ENCODE data around the gene PRKCA.

DNA sequence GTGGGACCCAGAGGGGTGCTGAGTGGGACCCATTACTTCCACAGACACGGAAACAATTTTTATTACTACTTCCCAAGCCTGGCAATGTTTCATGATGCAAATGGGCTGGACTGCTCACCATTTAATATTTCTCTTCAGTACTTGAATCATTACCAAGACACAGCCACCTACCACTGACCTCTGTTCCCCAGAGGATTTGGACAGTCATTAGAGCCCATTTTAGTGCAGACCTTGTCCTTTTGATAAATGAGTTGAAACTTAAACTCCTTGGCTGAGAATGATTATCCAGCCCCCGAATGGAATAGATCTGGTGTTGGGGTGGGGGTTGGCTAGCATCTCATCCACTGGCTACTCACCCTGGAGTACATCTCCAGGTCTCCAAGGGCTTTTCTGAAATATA, 39.6 kb upstream of the PRKCA start:
- TF ChIP-seq POLR2A (IDR thresholded peaks at IDR 0.05) = no peak
- TF ChIP-seq, protein P1, sequence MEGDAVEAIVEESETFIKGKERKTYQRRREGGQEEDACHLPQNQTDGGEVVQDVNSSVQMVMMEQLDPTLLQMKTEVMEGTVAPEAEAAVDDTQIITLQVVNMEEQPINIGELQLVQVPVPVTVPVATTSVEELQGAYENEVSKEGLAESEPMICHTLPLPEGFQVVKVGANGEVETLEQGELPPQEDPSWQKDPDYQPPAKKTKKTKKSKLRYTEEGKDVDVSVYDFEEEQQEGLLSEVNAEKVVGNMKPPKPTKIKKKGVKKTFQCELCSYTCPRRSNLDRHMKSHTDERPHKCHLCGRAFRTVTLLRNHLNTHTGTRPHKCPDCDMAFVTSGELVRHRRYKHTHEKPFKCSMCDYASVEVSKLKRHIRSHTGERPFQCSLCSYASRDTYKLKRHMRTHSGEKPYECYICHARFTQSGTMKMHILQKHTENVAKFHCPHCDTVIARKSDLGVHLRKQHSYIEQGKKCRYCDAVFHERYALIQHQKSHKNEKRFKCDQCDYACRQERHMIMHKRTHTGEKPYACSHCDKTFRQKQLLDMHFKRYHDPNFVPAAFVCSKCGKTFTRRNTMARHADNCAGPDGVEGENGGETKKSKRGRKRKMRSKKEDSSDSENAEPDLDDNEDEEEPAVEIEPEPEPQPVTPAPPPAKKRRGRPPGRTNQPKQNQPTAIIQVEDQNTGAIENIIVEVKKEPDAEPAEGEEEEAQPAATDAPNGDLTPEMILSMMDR (IDR thresholded peaks at IDR 0.05) = no peak

Data from uterus (tissue), 2 donors.